Chondrocyte (in vitro differentiated cells): Measurements from ENCODE around the gene KCNJ10. TPM values are rescaled to one million over a fixed set of nuclear protein-coding genes. Genes with fewer than 3 reads are reported as not detected.
A peak's percentile ranks its signal among the peaks of the same experiment; 100 is the strongest.

Experiments used
- DNase-seq: peaks from one replicate; pipeline ENCODE4 v3.0.0; 2021; ENCODE audit warnings: mixed read lengths, low spot score
- H3K27ac Mint-ChIP-seq: one replicate; pipeline ENCODE4 v1.8.0; 2021; ENCODE audit warnings: mild to moderate bottlenecking, moderate library complexity, mixed read lengths; ENCODE audit not compliant: unreplicated experiment
- H3K27me3 Mint-ChIP-seq: 2 replicates; pipeline ENCODE4 v1.8.0; 2021; ENCODE audit warnings: low read depth, mixed read lengths
- H3K36me3 Mint-ChIP-seq: 2 replicates; pipeline ENCODE4 v1.8.0; 2021; ENCODE audit warnings: low read depth, mixed read lengths
- H3K4me1 Mint-ChIP-seq: 2 replicates; pipeline ENCODE4 v1.8.0; 2021; ENCODE audit warnings: low read depth, mild to moderate bottlenecking, mixed read lengths
- H3K4me3 Mint-ChIP-seq: one replicate; pipeline ENCODE4 v1.8.0; 2021; ENCODE audit warnings: mild to moderate bottlenecking, moderate library complexity, mixed read lengths; ENCODE audit not compliant: unreplicated experiment
- H3K9me3 Mint-ChIP-seq: 2 replicates; pipeline ENCODE4 v1.8.0; 2021; ENCODE audit warnings: low read depth, mixed read lengths
- CTCF ChIP-seq: fragments of 200-600 bp; sonication (generic); IDR thresholded peaks from 2 replicates; pipeline ENCODE4 v1.5.0; 2021; ENCODE audit warnings: antibody characterized with exemption, mild to moderate bottlenecking, moderate library complexity
- total RNA-seq: library from RNA; stranded (reverse); gene quantifications from 3 replicates; pipeline ENCODE4 v1.2.1, GENCODE V29; 2021

Gene KCNJ10
- total RNA-seq, 1 donor from 2014 or later: not detected

- no peaks in the 10 kb centered on the region for H3K36me3 Mint-ChIP-seq
- TF ChIP-seq CTCF: no peak
- H3K4me1 Mint-ChIP-seq: peaks cover 32% of the 10 kb centered on the region
- DNase-seq: no peak
- H3K27ac Mint-ChIP-seq: no peak overlapping the region
- no peak overlapping the region for H3K4me3 Mint-ChIP-seq
- H3K27me3 Mint-ChIP-seq: peaks cover 8% of the 10 kb centered on the region
- no peaks in the 10 kb centered on the region for H3K9me3 Mint-ChIP-seq
Measured at GRCh38 chr1:160101717-160102522, 32.0 kb upstream of the KCNJ10 start.

GRCh38 chr1:160101037-160101716 lies 31.2 kb upstream of the KCNJ10 start:
- Mint-ChIP-seq H3K27ac (peak overlapping the region; percentile 37), H3K4me3 (no peak overlapping the region), H3K4me1 (peaks cover 32% of the 10 kb centered on the region), H3K36me3 (no peaks in the 10 kb centered on the region), H3K27me3 (peaks cover under 1% of the 10 kb centered on the region), H3K9me3 (no peaks in the 10 kb centered on the region)
- peak; percentile 95 for TF ChIP-seq CTCF
- peak; percentile 77 for DNase-seq

- Mint-ChIP-seq H3K36me3 (no peaks in the 10 kb centered on the region), H3K27ac (peak overlapping the region; percentile 6), H3K4me1 (peaks cover 32% of the 10 kb centered on the region), H3K4me3 (peak overlapping the region; percentile 12), H3K9me3 (no peaks in the 10 kb centered on the region), H3K27me3 (no peaks in the 10 kb centered on the region)
- no peak for TF ChIP-seq CTCF
- no peak for DNase-seq
Measured at GRCh38 chr1:160099716-160100375, 29.9 kb upstream of the KCNJ10 start.

- H3K9me3 Mint-ChIP-seq: no peaks in the 10 kb centered on the region
- peak overlapping the region; percentile 64 for H3K4me3 Mint-ChIP-seq
- H3K27me3 Mint-ChIP-seq: no peaks in the 10 kb centered on the region
- TF ChIP-seq CTCF: no peak
- peak overlapping the region; percentile 54 for H3K27ac Mint-ChIP-seq
- H3K36me3 Mint-ChIP-seq: no peaks in the 10 kb centered on the region
- H3K4me1 Mint-ChIP-seq: peaks cover 32% of the 10 kb centered on the region
- peak; percentile 97 for DNase-seq
Measured at GRCh38 chr1:160098852-160099561, 29.0 kb upstream of the KCNJ10 start.
